Cerebellar nuclear complex (tissue), 1 donor: ENCODE measurements around the gene PF4V1.

ENCODE experiments used
- DNase-seq, 2 experiments: peaks; one replicate each; lab custom pipeline; 2025; lab: John Stamatoyannopoulos, UW

PF4V1 gene

DNA sequence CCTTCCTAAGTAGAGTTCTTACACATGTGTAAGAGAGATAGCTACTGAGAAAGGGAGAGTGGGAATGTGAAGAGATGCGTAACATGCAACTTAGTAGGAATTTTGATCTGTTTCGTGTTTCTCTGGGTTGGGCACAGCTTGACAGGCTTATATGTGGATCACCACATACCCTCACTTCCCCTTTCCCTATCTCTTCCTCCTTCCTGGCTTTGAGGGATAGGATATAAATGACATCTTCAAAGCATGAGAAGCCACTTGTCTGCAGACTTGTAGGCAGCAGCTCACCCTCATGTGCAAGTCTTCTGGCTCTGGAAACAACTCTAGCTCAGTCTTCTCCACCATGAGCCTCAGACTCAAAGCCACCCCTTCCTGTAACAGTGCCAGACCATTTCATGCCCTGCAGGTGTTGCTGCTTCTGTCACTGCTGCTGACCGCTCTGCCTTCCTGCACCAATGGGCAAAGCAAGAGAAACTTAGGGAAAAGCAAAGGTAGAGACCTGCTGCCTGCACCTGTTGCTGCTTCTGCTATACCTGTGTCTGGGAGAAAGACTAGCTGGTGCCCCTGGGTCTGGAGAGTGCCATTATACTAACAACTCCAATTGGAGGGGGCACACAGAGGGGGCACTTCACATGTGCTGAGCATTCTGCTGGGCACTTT lies 5.4 kb upstream of the PF4V1 start:
- DNase-seq, result no peak

DNA sequence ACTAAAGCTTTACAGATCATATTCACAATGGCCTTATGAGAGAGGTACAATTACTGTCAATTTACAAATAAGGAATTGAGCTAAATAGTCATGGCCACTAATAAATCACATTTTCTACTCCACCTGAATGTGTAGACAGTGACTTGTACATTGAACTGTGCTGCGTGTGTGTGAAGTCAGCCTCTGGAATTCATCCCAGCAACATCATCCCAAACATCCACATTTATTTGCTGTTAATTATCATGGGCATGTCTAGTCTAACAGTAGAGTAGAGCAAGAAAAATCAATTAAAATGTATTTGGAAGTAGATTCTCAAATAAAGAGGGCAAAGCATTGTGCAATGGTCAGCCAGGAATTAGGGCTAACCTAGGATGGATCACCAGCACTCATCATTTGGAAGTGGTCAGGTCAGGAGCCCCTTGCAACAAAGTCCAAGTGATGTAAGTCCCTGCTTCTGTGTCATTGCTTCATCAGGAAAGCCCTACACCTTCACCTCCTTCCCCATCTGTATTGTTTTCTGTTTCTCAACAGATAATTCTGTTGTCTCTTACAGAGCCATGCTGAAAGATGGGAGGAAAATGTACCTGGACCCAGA lies 4.8 kb upstream of the PF4V1 start:
- DNase-seq, result no peak

GRCh38 chr4:73850261-73850970 lies 2.7 kb upstream of the PF4V1 start:
- no peak for DNase-seq

DNA sequence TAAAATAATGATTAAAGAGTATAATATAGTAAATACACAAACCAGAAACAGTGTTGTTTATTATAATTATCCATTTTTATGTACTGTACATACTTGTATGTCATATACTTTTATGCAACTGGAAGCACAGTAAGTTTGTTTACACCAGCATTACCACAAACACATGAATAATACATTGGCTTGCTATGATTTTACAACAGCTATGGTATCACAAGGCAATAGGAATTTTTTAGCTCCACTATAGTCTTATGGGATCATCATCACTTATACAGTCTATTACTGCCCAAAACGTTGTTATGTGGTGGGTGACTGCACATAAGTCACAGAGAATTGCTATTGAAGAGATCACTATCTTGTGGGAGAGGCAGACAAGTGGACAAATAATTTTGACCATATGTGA lies 1.8 kb upstream of the PF4V1 start:
- no peak for DNase-seq

DNA sequence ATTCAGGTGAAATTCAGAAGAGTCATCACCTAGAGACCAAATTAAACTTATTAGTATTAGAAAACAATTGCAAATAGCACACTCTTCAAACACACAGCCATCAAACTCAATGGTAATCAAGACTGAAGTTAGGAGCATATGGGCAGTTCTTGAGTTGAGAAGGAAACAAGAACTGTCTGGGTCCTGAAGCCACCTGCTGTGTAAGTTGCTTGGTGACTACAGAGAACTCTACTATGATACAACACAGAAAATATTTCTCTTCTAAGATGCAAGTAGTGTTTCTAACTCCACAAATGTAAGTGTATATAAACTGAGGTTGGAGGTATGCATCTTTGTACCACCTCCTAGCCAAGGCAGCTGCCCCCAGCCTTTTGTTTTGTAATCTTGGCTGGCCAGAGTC lies 325 bp upstream of the PF4V1 start:
- DNase-seq, result no peak

- DNase-seq, result no peak
Observed at GRCh38 chr4:73853718-73854473, 800 bp downstream of the PF4V1 start.

GRCh38 chr4:73855406-73855805 lies 2.3 kb downstream of the PF4V1 start:
- no peak for DNase-seq

DNA sequence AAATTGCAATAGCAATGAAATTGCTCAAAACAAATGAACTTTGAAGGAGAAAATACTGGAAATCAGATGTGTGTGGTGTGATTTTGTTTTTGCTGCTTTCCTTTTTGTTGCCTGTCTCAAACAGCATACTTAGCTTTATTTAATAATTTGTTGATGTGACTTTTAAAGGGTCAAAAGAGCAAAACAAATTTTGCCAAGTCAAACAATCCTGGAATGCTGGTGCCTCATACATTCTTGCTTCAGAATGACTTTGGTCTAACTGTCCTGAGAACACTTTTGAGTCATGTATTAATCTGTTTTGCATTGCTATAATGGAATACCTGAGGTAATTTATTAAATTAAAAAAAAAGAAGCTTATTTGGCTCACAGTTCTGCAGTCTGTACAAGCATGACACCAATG lies 3.4 kb downstream of the PF4V1 start:
- DNase-seq, result no peak

DNA sequence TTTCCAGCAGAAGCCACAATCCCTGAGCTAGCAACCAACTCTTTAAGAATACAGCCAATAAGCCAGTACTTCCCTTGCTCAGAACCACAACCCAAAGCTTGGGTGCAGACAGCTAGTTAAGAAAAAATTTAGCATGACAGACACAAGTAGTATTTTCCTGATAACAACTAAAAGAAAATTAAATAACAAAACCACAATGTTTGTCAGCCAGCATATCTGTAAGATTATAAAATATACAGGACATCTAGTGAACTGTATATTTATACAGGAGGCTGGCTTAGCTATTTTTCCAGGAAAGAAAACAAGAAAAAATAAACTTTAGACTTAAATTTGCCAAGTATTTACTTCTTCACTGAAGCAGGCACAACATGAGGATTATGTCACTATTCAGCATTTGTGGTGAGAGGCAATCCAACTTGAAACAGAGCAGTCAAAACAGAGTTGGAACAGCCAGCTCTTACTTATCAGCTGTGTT lies 6.6 kb downstream of the PF4V1 start:
- no peak for DNase-seq

DNA sequence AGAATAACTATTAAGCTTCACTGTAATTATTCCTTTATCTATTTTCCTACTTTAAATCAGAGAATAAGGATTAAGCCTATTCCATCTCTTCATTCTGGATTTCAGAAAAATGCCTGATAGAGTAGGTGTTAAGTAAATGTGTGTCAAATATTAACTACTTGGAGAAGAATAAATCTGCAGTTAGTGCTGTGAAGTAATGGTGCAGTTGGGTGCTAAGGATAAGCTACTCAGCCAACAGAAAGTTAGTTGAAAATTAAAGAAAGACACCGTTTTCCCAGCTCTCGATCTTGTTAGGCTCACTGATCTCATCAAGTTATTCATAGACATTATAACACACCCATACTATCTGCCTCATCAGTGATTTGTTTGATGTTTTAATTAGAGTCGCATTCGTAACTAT lies 7.1 kb downstream of the PF4V1 start:
- no peak for DNase-seq

GRCh38 chr4:73860917-73861316 lies 7.8 kb downstream of the PF4V1 start:
- DNase-seq, result no peak

GRCh38 chr4:73862322-73862721 lies 9.2 kb downstream of the PF4V1 start:
- DNase-seq, result no peak

DNA sequence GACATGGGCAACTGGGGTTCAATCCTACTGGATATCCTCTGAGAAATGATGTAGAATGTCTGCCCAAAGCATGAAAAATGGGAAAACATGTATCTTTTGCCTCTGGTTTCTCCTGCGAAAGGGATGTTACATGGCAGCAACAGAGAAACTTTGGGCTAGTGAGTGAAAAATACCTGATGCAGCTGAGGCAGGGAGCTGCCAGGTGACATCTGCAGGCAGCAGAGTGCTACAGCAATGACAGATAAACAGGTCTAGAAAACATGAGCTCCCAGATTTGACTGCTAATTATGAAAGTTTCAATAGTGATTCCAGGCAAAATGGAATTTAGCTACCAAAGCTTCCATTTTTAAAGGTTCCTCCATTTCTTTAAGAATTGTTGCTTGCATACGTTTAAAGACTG lies 11.3 kb downstream of the PF4V1 start:
- DNase-seq, result no peak

- no peak for DNase-seq
Observed at GRCh38 chr4:73864961-73865360, 11.9 kb downstream of the PF4V1 start.

GRCh38 chr4:73865431-73866096 lies 12.5 kb downstream of the PF4V1 start:
- DNase-seq, result no peak

DNA sequence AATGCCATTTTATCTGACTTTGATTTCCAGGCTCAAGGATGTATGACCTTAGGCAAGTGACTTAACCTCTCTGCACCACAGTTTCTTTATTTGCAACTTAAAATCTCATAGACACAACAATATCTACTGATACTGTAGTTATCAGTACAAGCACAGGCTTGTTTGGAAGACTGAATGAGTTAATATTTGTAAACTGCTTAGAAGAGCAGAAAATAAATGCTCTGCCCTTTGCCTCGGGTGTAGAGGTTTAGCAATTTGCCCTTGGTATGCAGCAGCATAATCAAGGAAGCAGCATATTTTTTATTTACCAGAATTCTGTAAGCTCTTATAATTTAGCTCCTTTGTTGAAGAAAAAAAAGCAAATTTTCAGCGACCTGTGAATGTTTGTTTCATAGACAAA lies 13.2 kb downstream of the PF4V1 start:
- DNase-seq, result no peak

GRCh38 chr4:73867783-73868182 lies 14.7 kb downstream of the PF4V1 start:
- no peak for DNase-seq

- no peak for DNase-seq
Observed at GRCh38 chr4:73868206-73869129, 15.4 kb downstream of the PF4V1 start.

DNA sequence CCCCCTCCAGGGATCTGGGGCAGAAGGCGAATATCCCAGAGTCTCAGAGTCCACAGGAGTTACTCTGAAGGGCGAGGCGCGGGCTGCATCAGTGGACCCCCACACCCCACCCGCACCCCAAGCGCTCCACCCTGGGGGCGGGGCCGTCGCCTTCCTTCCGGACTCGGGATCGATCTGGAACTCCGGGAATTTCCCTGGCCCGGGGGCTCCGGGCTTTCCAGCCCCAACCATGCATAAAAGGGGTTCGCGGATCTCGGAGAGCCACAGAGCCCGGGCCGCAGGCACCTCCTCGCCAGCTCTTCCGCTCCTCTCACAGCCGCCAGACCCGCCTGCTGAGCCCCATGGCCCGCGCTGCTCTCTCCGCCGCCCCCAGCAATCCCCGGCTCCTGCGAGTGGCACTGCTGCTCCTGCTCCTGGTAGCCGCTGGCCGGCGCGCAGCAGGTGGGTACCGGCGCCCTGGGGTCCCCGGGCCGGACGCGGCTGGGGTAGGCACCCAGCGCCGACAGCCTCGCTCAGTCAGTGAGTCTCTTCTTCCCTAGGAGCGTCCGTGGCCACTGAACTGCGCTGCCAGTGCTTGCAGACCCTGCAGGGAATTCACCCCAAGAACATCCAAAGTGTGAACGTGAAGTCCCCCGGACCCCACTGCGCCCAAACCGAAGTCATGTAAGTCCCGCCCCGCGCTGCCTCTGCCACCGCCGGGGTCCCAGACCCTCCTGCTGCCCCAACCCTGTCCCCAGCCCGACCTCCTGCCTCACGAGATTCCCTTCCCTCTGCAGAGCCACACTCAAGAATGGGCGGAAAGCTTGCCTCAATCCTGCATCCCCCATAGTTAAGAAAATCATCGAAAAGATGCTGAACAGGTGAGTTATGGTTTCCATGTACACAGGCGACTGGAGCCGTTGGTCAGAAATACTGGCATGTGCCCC lies 16.3 kb downstream of the PF4V1 start, which contains the start of gene CXCL1:
Gene CXCL1 (plus strand): TSS at position 264 of the 926 bp plus-strand sequence. CDS start 78 bp downstream, at position 342.
- no peak for DNase-seq

GRCh38 chr4:73870260-73870659 lies 17.2 kb downstream of the PF4V1 start:
- no peak for DNase-seq
